Renal cortical epithelial cell (primary cell): Measurements from ENCODE around the gene C19orf18. TPM values are rescaled to one million over a fixed set of nuclear protein-coding genes. Genes with fewer than 3 reads are reported as not detected.

Experiments
- DNase-seq: peaks from one replicate; pipeline ENCODE4 v3.0.0-alpha.2; 2011; ENCODE audit warnings: low read depth
- total RNA-seq: library from RNA; depleted of rRNA; stranded (reverse); fragments of >200 nt; gene quantifications from 2 replicates; pipeline ENCODE4 v1.2.3, GENCODE V29; 2014

Gene C19orf18
- total RNA-seq, 1 donor from 2014 or later = 0.15 TPM

GRCh38 chr19:57947419-57948134, 26.8 kb downstream of the C19orf18 start, which contains the start of gene ZNF256:
ZNF256 (minus strand) TSS chr19:57947706; CDS start chr19:57947474, 232 bp downstream.
- peak; percentile 85 for DNase-seq

GRCh38 chr19:57947088-57947418, 27.3 kb downstream of the C19orf18 start:
- DNase-seq = no peak

GRCh38 chr19:57946316-57946715, 28.0 kb downstream of the C19orf18 start:
- no peak for DNase-seq

GRCh38 chr19:57941593-57941992, 32.7 kb downstream of the C19orf18 start:
- no peak for DNase-seq

- no peak for DNase-seq
Observed at GRCh38 chr19:57935731-57936130, 38.6 kb downstream of the C19orf18 start.

- peak; percentile 86 for DNase-seq
Observed at GRCh38 chr19:57934820-57935665, 39.3 kb downstream of the C19orf18 start, which contains the start of gene ZNF418. ZNF418 (minus strand) TSS chr19:57935402; CDS start chr19:57933822, 1,580 bp downstream.

GRCh38 chr19:57927587-57927986, 46.7 kb downstream of the C19orf18 start:
- no peak for DNase-seq

GRCh38 chr19:57916168-57916995, 58.0 kb downstream of the C19orf18 start, which contains the start of gene ZNF417:
ZNF417 (minus strand) TSS chr19:57916592; CDS start chr19:57916411, 181 bp downstream.
- DNase-seq = peak; percentile 95

GRCh38 chr19:57914531-57914930, 59.8 kb downstream of the C19orf18 start:
- no peak for DNase-seq

Other genes with a start within 250 kb of the C19orf18 start
- gene ZNF671, start 246.9 kb downstream of the C19orf18 start, total RNA-seq = 5.9 and 10.5 TPM in 2 replicates
- gene ZNF776, start 227.7 kb downstream of the C19orf18 start, total RNA-seq = 13.2 and 18.5 TPM in 2 replicates
- gene ZNF586, start 204.9 kb downstream of the C19orf18 start, total RNA-seq = 16.2 and 18.1 TPM in 2 replicates
- 11.8 and 17.7 TPM in 2 replicates for gene ZNF552, start 159.6 kb downstream of the C19orf18 start, total RNA-seq
- gene ZNF587B, start 144.2 kb downstream of the C19orf18 start, total RNA-seq = 29.9 and 35.1 TPM in 2 replicates
- 29.0 and 75.3 TPM in 2 replicates for gene ZNF587, start 124.7 kb downstream of the C19orf18 start, total RNA-seq
- gene ZNF814, start 85.5 kb downstream of the C19orf18 start, total RNA-seq = 5.2 and 8.7 TPM in 2 replicates
- gene ZNF417, start 57.9 kb downstream of the C19orf18 start, total RNA-seq = 8.3 and 28.5 TPM in 2 replicates
- 3.6 and 7.2 TPM in 2 replicates for gene ZNF418, start 39.1 kb downstream of the C19orf18 start, total RNA-seq
- gene ZNF256, start 26.8 kb downstream of the C19orf18 start, total RNA-seq = 3.5 and 6.8 TPM in 2 replicates
- 9.6 and 19.9 TPM in 2 replicates for gene ZNF606, start 28.3 kb upstream of the C19orf18 start, total RNA-seq
- not detected in 2 replicates for gene ZSCAN1, start 59.5 kb upstream of the C19orf18 start, total RNA-seq
- gene ZNF135, start 84.7 kb upstream of the C19orf18 start, total RNA-seq = 2.3 and 7.7 TPM in 2 replicates
- gene ZSCAN18, start 123.7 kb upstream of the C19orf18 start, total RNA-seq = 28.8 and 52.4 TPM in 2 replicates
- gene ZNF329, start 176.3 kb upstream of the C19orf18 start, total RNA-seq = 13.0 and 21.8 TPM in 2 replicates
- 15.9 and 22.6 TPM in 2 replicates for gene ZNF274, start 208.5 kb upstream of the C19orf18 start, total RNA-seq